ENCODE measurements around the gene HMG20A. TPM values are rescaled to one million over a fixed set of nuclear protein-coding genes. Genes with fewer than 3 reads are reported as not detected.

The HMG20A gene
- total and polyA plus RNA-seq, 2 of the 13 experiments (the other 11 are each of a cell fraction or from before 2014, with no cell fraction given), result 28.0 to 35.2 TPM

DNA sequence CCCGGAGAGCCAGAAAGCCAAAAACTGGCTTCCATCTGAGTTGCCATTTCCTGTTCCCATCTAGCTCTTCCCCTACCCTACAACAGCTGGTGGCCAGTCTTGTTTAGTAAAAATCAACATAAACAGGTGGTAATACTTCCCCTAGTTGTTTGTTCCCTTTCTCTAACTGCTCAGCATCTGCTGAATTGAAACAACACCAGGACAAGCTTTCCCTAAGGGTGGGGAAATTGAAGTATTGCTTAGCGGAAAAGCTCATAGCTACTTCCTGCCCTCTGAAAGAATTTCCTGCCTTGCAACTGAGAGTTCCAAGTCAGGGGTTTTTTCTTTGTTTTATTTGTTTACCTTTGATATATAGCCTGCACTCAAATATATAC lies 66.8 kb downstream of the HMG20A start:
- in situ Hi-C loops (cut with HindIII; ENCODE audit: extremely low pct_ligation_motif_present, low pct_unique_long_range_greater_than_20kb) (no loop called here), intact Hi-C loops (cut with micrococcal nuclease; ENCODE audit: unreplicated experiment) (no loop called here)
- Histone ChIP-seq H4K20me1 (ENCODE audit: insufficient read depth, low read length) (no peaks in the 10 kb centered on the region), H3K27me3 (ENCODE audit: control insufficient read depth in 1 of 2, insufficient read depth in 2 of 2, low read length in 2 of 2) (no peaks in the 10 kb centered on the region), H3K9ac (ENCODE audit: insufficient read depth, low read depth, low read length) (no peak overlapping the region), H3K4me3 (replicated peaks in 1 of 3; ENCODE audit: insufficient read depth in 1 of 3, low read depth in 2 of 3, low read length in 3 of 3) (no peak overlapping the region), H3K27ac (ENCODE audit: extremely low read length, insufficient read depth, low read length) (no peak overlapping the region), H3K79me2 (ENCODE audit: insufficient read depth, low read length) (no peaks in the 10 kb centered on the region), H3K9me3 (ENCODE audit: low read length) (no peaks in the 10 kb centered on the region), H3K4me1 (ENCODE audit: insufficient read depth, low read length) (no peaks in the 10 kb centered on the region), H3K36me3 (replicated peaks in 1 of 2; ENCODE audit: control insufficient read depth in 1 of 2, insufficient read depth in 2 of 2, low read length in 2 of 2) (peaks cover 17 to 28% of the 10 kb centered on the region in 2 experiments), H2AFZ (ENCODE audit: low read length) (no peak overlapping the region), H3K4me2 (ENCODE audit: low read depth, low read length) (no peak overlapping the region)
- BruUV-seq (replicated peaks), result no TSS peak
- TF ChIP-seq ZNF550 (CRISPR knock-in tag; IDR thresholded peaks at IDR 0.05; ENCODE audit: borderline replicate concordance) (no peak), ZNF766 (CRISPR knock-in tag; IDR thresholded peaks at IDR 0.05; ENCODE audit: borderline replicate concordance) (no peak), FOXC1 (CRISPR knock-in tag; IDR thresholded peaks at IDR 0.05; ENCODE audit: borderline replicate concordance) (no peak), FOSL1 (CRISPR knock-in tag; IDR thresholded peaks at IDR 0.05; ENCODE audit: borderline replicate concordance) (no peak), KMT2B (CRISPR knock-in tag; IDR thresholded peaks at IDR 0.05) (no peak), BORCS8-MEF2B (CRISPR knock-in tag; IDR thresholded peaks at IDR 0.05) (no peak), ZNF251 (CRISPR knock-in tag; IDR thresholded peaks at IDR 0.05) (no peak)
- ChIA-PET CTCF (ENCODE audit: low intra/inter-chr PET ratio, low total read pairs) (no interaction called here), POLR2A (no interaction called here)
- ATAC-seq, result no peak
- 100% methylated on average over 2 of the region's 2 CpGs for WGBS (ENCODE audit: low lambda C conversion rate)
- DNase-seq (ENCODE audit: low spot score), result no peak
- no peak for FAIRE-seq

DNA sequence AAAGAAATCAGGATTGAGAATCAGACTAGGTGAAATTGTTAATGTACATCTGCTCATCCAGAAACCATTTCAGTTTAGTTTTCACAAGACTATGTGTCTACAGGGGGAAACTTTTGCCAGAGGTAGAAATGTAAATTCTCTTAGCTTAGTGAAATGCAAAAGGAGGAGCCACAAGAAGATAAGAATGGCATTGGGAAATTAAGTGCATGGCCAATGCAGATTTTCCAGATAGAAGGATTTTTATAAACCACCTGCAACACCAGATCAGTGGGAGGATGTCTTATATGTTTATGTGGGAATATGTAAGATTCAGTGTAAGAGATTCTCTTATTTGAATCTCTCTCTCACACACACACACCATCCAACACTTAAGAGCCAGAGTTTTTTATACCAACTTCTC lies 67.2 kb downstream of the HMG20A start:
- POLR2A ChIA-PET, result no interaction called here
- CTCF ChIA-PET (ENCODE audit: low intra/inter-chr PET ratio, low total read pairs), result no interaction called here
- no peaks in the 10 kb centered on the region for H3K79me2 ChIP-seq (ENCODE audit: insufficient read depth, low read length)
- peaks cover 15 to 24% of the 10 kb centered on the region in 2 experiments for H3K36me3 ChIP-seq (replicated peaks in 1 of 2; ENCODE audit: control insufficient read depth in 1 of 2, insufficient read depth in 2 of 2, low read length in 2 of 2)
- no peak for ATAC-seq
- intact Hi-C loops (cut with micrococcal nuclease; ENCODE audit: unreplicated experiment) (no loop called here), in situ Hi-C loops (cut with HindIII; ENCODE audit: extremely low pct_ligation_motif_present, low pct_unique_long_range_greater_than_20kb) (no loop called here)
- H3K27me3 ChIP-seq (ENCODE audit: control insufficient read depth in 1 of 2, insufficient read depth in 2 of 2, low read length in 2 of 2), result no peaks in the 10 kb centered on the region
- H3K27ac ChIP-seq (ENCODE audit: extremely low read length, insufficient read depth, low read length), result no peak overlapping the region
- no peak overlapping the region for H3K9ac ChIP-seq (ENCODE audit: insufficient read depth, low read depth, low read length)
- H3K4me2 ChIP-seq (ENCODE audit: low read depth, low read length), result no peak overlapping the region
- no peaks in the 10 kb centered on the region for H3K9me3 ChIP-seq (ENCODE audit: low read length)
- no peak overlapping the region for H2AFZ ChIP-seq (ENCODE audit: low read length)
- no peaks in the 10 kb centered on the region for H3K4me1 ChIP-seq (ENCODE audit: insufficient read depth, low read length)
- no TSS peak for BruUV-seq (replicated peaks)
- H4K20me1 ChIP-seq (ENCODE audit: insufficient read depth, low read length), result no peaks in the 10 kb centered on the region
- no peak overlapping the region for H3K4me3 ChIP-seq (replicated peaks in 1 of 3; ENCODE audit: insufficient read depth in 1 of 3, low read depth in 2 of 3, low read length in 3 of 3)
- FAIRE-seq, result no peak
- DNase-seq (ENCODE audit: low spot score), result no peak
- TF ChIP-seq ZNF670 (CRISPR knock-in tag; IDR thresholded peaks at IDR 0.05; ENCODE audit: borderline replicate concordance), result no peak
- TF ChIP-seq, protein P1, sequence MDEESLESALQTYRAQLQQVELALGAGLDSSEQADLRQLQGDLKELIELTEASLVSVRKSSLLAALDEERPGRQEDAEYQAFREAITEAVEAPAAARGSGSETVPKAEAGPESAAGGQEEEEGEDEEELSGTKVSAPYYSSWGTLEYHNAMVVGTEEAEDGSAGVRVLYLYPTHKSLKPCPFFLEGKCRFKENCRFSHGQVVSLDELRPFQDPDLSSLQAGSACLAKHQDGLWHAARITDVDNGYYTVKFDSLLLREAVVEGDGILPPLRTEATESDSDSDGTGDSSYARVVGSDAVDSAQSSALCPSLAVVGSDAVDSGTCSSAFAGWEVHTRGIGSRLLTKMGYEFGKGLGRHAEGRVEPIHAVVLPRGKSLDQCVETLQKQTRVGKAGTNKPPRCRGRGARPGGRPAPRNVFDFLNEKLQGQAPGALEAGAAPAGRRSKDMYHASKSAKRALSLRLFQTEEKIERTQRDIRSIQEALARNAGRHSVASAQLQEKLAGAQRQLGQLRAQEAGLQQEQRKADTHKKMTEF (CRISPR knock-in tag; IDR thresholded peaks at IDR 0.05), result no peak
- no peak for TF ChIP-seq GTF2F1 (IDR thresholded peaks at IDR 0.05; ENCODE audit: low read length)
- TF ChIP-seq, protein P2, sequence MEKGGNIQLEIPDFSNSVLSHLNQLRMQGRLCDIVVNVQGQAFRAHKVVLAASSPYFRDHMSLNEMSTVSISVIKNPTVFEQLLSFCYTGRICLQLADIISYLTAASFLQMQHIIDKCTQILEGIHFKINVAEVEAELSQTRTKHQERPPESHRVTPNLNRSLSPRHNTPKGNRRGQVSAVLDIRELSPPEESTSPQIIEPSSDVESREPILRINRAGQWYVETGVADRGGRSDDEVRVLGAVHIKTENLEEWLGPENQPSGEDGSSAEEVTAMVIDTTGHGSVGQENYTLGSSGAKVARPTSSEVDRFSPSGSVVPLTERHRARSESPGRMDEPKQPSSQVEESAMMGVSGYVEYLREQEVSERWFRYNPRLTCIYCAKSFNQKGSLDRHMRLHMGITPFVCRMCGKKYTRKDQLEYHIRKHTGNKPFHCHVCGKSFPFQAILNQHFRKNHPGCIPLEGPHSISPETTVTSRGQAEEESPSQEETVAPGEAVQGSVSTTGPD (CRISPR knock-in tag; IDR thresholded peaks at IDR 0.05), result no peak
- TF ChIP-seq ZNF790 (CRISPR knock-in tag; IDR thresholded peaks at IDR 0.05; ENCODE audit: borderline replicate concordance), result no peak
- no peak for TF ChIP-seq BHLHE40 (IDR thresholded peaks at IDR 0.05; ENCODE audit: low read length)
- TF ChIP-seq ZNF737 (CRISPR knock-in tag; IDR thresholded peaks at IDR 0.05; ENCODE audit: borderline replicate concordance), result no peak
- TF ChIP-seq ELF3 (CRISPR knock-in tag; IDR thresholded peaks at IDR 0.05), result no peak

Data from HepG2 (cell line).